DOHH2 (cell line): ENCODE data around the gene ATXN2.
"Not testable (repeated sequence)": the region's sequence is repeated elsewhere in the genome, so short reads cannot be mapped to it uniquely, and the experiment has no call there.

Source experiments
- H3F3A ChIP-seq: fragments of 200-600 bp; sonication (generic), shearing (Covaris generic); 2 replicates; pipeline ENCODE4 v1.6.0; 2016; ENCODE audit warnings: antibody characterized with exemption, mild to moderate bottlenecking; ENCODE audit not compliant: control insufficient read depth, insufficient read depth
- H3K27ac ChIP-seq: fragments of 200-600 bp; sonication (generic); 2 replicates; pipeline ENCODE4 v1.5.1; 2014; ENCODE audit warnings: low read depth, mild to moderate bottlenecking, low read length, moderate library complexity
- H3K27me3 ChIP-seq: fragments of 200-600 bp; sonication (generic); 2 replicates; pipeline ENCODE4 v1.6.1; 2014; ENCODE audit warnings: mild to moderate bottlenecking, low read length, mixed read lengths; ENCODE audit not compliant: control insufficient read depth
- H3K36me3 ChIP-seq: fragments of 200-600 bp; sonication (generic); 2 replicates; pipeline ENCODE4 v1.6.1; 2014; ENCODE audit warnings: mild to moderate bottlenecking, low read length, moderate library complexity, mixed read lengths; ENCODE audit not compliant: control insufficient read depth
- H3K4me1 ChIP-seq: fragments of 200-600 bp; sonication (generic); 2 replicates; pipeline ENCODE4 v1.6.1; 2014; ENCODE audit warnings: mild to moderate bottlenecking, low read length, mixed read lengths; ENCODE audit not compliant: control insufficient read depth
- H3K4me2 ChIP-seq: fragments of 200-600 bp; sonication (generic); 2 replicates; pipeline ENCODE4 v1.6.0; 2014; ENCODE audit warnings: mild to moderate bottlenecking, low read length, moderate library complexity
- H3K4me3 ChIP-seq: fragments of 200-600 bp; sonication (generic); 2 replicates; pipeline ENCODE4 v1.5.1; 2014; ENCODE audit warnings: mild to moderate bottlenecking, low read length, mixed read lengths
- H3K79me2 ChIP-seq: fragments of 200-600 bp; sonication (generic); 2 replicates; pipeline ENCODE4 v1.6.1; 2014; ENCODE audit warnings: mild to moderate bottlenecking, low read length, mixed read lengths; ENCODE audit not compliant: control insufficient read depth
- H3K9me2 ChIP-seq: fragments of 200-600 bp; sonication (generic); replicated peaks from 2 replicates; pipeline ENCODE4 v1.6.1; 2014; ENCODE audit warnings: mild to moderate bottlenecking, low read length, mixed read lengths; ENCODE audit not compliant: control insufficient read depth
- H3K9me3 ChIP-seq: fragments of 200-600 bp; sonication (generic); 2 replicates; pipeline ENCODE4 v1.6.1; 2014; ENCODE audit warnings: antibody characterized with exemption, low read length, mixed read lengths; ENCODE audit not compliant: control insufficient read depth, insufficient read depth
- H4K20me1 ChIP-seq: fragments of 200-600 bp; sonication (generic); 2 replicates; pipeline ENCODE4 v1.6.0; 2014; ENCODE audit warnings: low read depth, mild to moderate bottlenecking, antibody characterized with exemption, low read length, moderate library complexity; ENCODE audit not compliant: control insufficient read depth, insufficient read depth
- CTCF ChIP-seq: fragments of 200-600 bp; sonication (generic); IDR thresholded peaks from one replicate; pipeline ENCODE4 v1.5.1; 2014; ENCODE audit warnings: antibody characterized with exemption, mild to moderate bottlenecking, low read depth, low read length; ENCODE audit not compliant: poor library complexity, severe bottlenecking
- EZH2phosphoT487 ChIP-seq: fragments of 200-600 bp; sonication (generic); IDR thresholded peaks from 2 replicates; pipeline ENCODE4 v1.6.1; 2017; ENCODE audit warnings: borderline replicate concordance, mild to moderate bottlenecking, antibody characterized with exemption, low read length, moderate library complexity, mixed read lengths

ATXN2 gene

GRCh38 chr12:111607239-111607638, 8.1 kb upstream of the ATXN2 start:
- no peaks in the 10 kb centered on the region for H3F3A ChIP-seq
- H3K4me3 ChIP-seq, result no peak overlapping the region
- H3K4me1 ChIP-seq, result no peaks in the 10 kb centered on the region
- 0 out of 2 replicates have a peak, but pooled peaks cover 4% of the 10 kb centered on the region for H3K27me3 ChIP-seq
- H3K27ac ChIP-seq, result no peak overlapping the region
- H3K79me2 ChIP-seq, result no peaks in the 10 kb centered on the region
- no peaks in the 10 kb centered on the region for H3K9me3 ChIP-seq
- no peak overlapping the region for H3K4me2 ChIP-seq
- no peaks in the 10 kb centered on the region for H3K36me3 ChIP-seq
- H3K9me2 ChIP-seq, result no peaks in the 10 kb centered on the region
- TF ChIP-seq CTCF (no peak), EZH2phosphoT487 (no peak)
- H4K20me1 ChIP-seq, result no peaks in the 10 kb centered on the region

GRCh38 chr12:111606767-111607230, 7.7 kb upstream of the ATXN2 start:
- no peaks in the 10 kb centered on the region for H3K9me2 ChIP-seq
- no peak for TF ChIP-seq EZH2phosphoT487
- no peak for TF ChIP-seq CTCF
- no peak overlapping the region for H3K4me2 ChIP-seq
- no peaks in the 10 kb centered on the region for H3K9me3 ChIP-seq
- no peaks in the 10 kb centered on the region for H3K79me2 ChIP-seq
- no peaks in the 10 kb centered on the region for H4K20me1 ChIP-seq
- 0 out of 2 replicates have a peak, but pooled peaks cover 4% of the 10 kb centered on the region for H3K27me3 ChIP-seq
- no peaks in the 10 kb centered on the region for H3F3A ChIP-seq
- no peak overlapping the region for H3K4me3 ChIP-seq
- H3K27ac ChIP-seq, result no peak overlapping the region
- H3K4me1 ChIP-seq, result no peaks in the 10 kb centered on the region
- no peaks in the 10 kb centered on the region for H3K36me3 ChIP-seq

- H3K27me3 ChIP-seq, result 0 out of 2 replicates have a peak, but pooled peaks cover 4% of the 10 kb centered on the region
- no peaks in the 10 kb centered on the region for H3K9me2 ChIP-seq
- H3K4me2 ChIP-seq, result no peak overlapping the region
- H3F3A ChIP-seq, result no peaks in the 10 kb centered on the region
- H3K4me1 ChIP-seq, result no peaks in the 10 kb centered on the region
- H4K20me1 ChIP-seq, result no peaks in the 10 kb centered on the region
- H3K27ac ChIP-seq, result no peak overlapping the region
- no peaks in the 10 kb centered on the region for H3K9me3 ChIP-seq
- no peaks in the 10 kb centered on the region for H3K79me2 ChIP-seq
- no peaks in the 10 kb centered on the region for H3K36me3 ChIP-seq
- no peak overlapping the region for H3K4me3 ChIP-seq
- no peak for TF ChIP-seq CTCF
- no peak for TF ChIP-seq EZH2phosphoT487
Observed at GRCh38 chr12:111605911-111606766, 7.0 kb upstream of the ATXN2 start.

GRCh38 chr12:111602857-111603256, 3.7 kb upstream of the ATXN2 start:
- not testable (repeated sequence) for H3K4me3 ChIP-seq, H4K20me1 ChIP-seq, H3K27me3 ChIP-seq, H3K27ac ChIP-seq, H3K4me2 ChIP-seq, H3K9me2 ChIP-seq, H3K36me3 ChIP-seq, H3K9me3 ChIP-seq, H3F3A ChIP-seq, H3K4me1 ChIP-seq
- H3K79me2 ChIP-seq, result peaks cover 23% of the 10 kb centered on the region
